T47D (cell line): ENCODE measurements around the gene LCK.

Experiments
- DNase-seq, 2 experiments: peaks; one replicate each; pipeline versions ENCODE4 v3.0.0 to v3.0.0-alpha.2; 2011 to 2012; ENCODE audit warnings: low read depth in 1 of 2, low spot score in 1 of 2
- JUND ChIP-seq: IDR thresholded peaks from 2 replicates; pipeline ENCODE4 v1.6.1; 2012; ENCODE audit warnings: low read depth
- in situ Hi-C: cut with HindIII; loops from 2 replicates; pipeline ENCODE4 v1.10.0; 2016; ENCODE audit warnings: low sequenced_read_pairs, low pct_unique_long_range_greater_than_20kb

Gene LCK

GRCh38 chr1:32221980-32222755, 28.9 kb upstream of the LCK start, which contains the start of the genes EIF3I and TMEM234:
Gene EIF3I, plus strand, starts transcription at chr1:32222407. Its CDS starts 35 bp downstream, at chr1:32222442.
Gene TMEM234, minus strand, starts transcription at chr1:32222353. Its CDS starts 31 bp downstream, at chr1:32222322.
- TF ChIP-seq JUND, result no peak
- in situ Hi-C loops, result no loop called here
- DNase-seq, result peak; percentile 72 to 86

DNA sequence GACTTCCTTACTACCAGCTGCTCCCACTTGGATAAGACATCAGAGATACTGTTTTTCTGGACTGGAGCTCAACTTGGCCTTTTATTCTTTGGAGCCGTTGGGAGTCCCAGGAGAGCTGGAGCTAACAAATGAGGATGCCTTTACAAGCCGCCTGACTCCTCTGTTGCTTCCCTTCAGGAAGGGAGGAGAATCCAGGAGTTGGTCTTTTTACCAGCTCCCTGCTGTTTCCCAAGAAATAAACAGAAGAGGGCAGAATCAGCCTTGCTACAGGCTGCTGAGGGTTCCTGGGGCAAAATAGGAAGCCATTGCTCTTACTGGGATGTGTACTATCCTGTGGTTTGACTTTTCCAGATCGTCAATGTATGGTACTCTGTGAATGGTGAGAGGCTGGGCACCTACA, 27.4 kb upstream of the LCK start:
- no peak for DNase-seq
- in situ Hi-C loops, result no loop called here
- no peak for TF ChIP-seq JUND

DNA sequence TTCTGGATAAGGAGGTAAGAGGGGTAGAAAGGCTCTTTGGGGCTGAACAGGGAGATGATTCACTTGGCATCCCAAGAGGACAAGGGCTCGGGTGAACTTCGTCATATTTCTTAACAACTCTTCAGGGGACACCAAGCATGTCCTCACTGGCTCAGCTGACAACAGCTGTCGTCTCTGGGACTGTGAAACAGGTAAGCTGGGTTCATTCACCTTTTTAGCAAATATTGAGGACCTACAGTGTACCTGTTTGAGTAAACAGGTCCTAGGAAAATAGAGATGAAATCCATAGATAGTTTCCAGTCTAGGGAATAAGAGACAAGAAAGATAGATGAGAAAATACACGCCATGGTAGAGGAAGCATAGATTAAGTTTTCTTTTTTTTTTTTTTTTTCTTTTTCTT, 26.8 kb upstream of the LCK start:
- no peak for TF ChIP-seq JUND
- DNase-seq, result no peak
- in situ Hi-C loops, result no loop called here

DNA sequence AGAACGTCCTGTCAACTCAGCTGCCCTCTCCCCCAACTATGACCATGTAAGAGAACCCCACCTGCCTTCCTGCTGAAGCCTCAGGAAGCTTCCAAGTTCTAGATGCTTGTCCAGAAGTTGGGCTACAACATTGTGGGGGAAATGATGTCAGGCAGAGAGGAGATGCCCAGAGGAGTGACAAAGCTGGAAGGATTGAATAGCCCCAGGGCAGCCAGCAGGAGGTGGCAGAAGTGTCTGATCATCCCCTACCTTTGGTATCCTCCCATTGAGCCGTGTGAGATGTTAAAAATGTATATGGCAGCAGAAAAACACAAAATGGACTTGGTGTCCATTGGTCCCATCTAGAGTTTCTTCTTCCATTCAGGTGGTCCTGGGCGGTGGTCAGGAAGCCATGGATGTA, 22.3 kb upstream of the LCK start:
- no peak for TF ChIP-seq JUND
- no peak for DNase-seq
- in situ Hi-C loops, result no loop called here

- TF ChIP-seq JUND, result no peak
- in situ Hi-C loops, result no loop called here
- no peak for DNase-seq
Observed at GRCh38 chr1:32231843-32232432, 19.1 kb upstream of the LCK start.

DNA sequence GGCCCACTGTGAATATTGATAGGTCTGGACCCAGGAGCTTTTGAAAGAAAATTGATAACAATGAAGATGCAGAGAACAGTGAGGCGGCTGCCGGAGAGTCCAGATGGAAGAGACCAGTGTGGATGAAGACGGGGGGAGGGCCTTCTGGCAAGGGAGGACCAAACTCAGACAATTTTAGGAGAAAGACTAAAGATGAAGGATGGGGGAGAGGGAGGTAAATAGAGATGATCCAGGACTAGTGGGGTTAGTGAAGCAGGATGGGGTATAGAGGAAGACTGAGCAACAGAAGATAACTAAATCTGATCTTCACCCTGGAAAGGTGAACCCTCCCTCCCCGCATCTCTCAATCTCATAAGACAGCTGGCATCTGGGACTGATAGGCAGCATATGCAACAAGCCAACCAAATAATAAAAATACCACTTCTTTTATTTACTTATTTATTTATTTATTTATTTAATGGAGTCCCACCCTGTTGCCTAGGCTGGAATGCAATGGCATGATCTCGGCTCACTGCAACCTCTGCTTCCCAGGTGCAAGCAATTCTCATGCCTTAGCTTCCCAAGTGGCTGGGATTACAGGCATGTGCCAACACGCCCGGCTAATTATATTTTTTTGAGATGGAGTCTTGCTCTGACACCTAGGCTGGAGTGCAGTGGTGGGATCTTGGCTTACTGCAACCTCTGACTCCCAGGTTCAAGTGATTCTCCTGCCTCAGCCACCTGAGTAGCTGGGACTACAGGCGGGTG, 18.3 kb upstream of the LCK start:
- DNase-seq, result no peak
- in situ Hi-C loops, result no loop called here
- no peak for TF ChIP-seq JUND

DNA sequence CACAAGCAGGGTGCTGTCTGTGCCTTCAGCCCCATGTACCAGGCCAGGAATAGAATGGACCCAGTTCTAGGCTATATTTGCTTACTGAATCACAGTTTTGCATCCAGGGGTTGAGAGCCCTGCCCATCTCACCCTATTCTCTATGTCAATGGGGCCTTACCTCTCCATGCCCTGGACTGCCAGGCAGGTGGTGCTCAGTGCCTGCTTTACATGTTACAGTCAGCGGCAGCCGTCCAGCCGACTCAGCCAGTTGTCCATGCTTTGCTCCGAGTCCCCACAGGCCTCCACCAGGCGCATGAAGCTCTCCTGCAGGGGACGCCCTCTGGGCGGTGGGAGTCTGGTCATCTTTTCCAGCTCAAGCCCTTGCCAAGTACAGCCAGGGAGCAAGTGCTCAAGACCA, 16.3 kb upstream of the LCK start:
- TF ChIP-seq JUND, result no peak
- no peak for DNase-seq
- in situ Hi-C loops, result no loop called here

- in situ Hi-C loops, result no loop called here
- no peak for DNase-seq
- no peak for TF ChIP-seq JUND
Observed at GRCh38 chr1:32239337-32239736, 11.7 kb upstream of the LCK start.

GRCh38 chr1:32239790-32240139, 11.3 kb upstream of the LCK start:
- in situ Hi-C loops, result no loop called here
- DNase-seq, result no peak
- TF ChIP-seq JUND, result no peak

GRCh38 chr1:32240140-32240951, 10.7 kb upstream of the LCK start:
- no peak for TF ChIP-seq JUND
- in situ Hi-C loops, result no loop called here
- DNase-seq, result peak; percentile 62 to 80

DNA sequence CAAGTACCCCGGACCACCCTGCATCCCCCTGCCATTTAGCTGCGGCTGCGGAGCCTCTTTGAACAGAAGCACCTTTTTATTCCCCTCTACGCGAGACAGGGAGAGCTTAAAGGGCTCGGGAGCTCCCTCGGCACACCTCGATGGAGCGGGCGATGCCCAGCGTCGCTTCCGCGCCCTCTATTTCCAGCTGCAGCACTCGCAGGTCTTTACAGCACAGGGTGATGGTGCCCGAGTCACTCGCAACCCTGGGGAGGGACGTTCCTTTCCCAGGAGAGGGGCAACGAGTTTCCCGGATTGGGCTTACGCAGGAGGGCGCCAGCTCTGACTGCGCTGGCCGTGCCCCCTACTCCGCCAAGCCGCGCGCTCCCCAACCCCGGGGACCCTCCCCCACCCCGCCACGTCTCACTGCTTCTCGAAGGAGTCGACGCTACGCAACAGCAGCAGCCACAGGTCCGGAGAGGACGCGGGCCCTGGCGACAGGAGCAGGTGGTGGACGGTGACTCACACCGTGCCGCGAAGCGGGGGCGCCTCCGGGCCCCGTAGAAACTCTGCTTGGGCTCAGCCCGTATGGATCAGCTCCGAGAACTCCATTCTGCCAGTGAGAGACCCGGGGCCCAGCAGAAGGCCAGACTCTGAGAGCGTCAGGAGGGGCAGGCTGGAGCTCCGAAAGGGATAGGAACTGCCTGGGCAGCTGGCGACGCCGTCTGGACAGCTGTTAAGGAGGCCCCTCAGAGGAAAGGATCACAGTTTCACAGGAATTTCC, 9.9 kb upstream of the LCK start:
- in situ Hi-C loops, result no loop called here
- DNase-seq, result peak; percentile 31 to 51
- no peak for TF ChIP-seq JUND

DNA sequence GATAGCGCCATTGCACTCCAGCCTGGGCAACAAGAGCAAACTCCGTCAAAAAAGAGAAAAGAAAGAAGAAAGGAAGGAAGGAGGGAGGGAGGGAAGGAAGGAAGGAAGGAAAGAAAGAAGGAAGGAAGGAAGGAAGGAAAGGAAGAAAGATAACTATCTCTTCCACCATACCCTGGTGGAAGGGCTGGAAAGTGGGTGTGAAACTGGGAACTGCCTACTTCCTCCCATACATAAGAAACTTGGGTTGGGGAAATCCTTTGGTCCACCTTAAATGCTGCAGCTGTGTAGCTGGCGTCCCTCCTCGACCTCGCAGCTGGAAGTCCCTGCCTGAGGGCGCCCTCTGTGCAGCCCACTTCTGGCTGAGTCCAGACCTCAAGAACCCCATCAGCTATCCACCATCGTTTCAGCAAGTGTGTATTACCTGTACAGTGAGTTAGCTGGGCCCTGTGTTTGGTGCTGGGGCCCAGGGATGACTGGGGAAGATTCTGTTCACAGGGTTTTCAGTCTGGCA, 8.7 kb upstream of the LCK start:
- no peak for TF ChIP-seq JUND
- no peak for DNase-seq

More for the DNA sequence above, 8.7 kb upstream of the LCK start:
- in situ Hi-C loops, result no loop called here
